K562 (cell line): ENCODE measurements around the gene PPM1H. TPM values are rescaled to one million over a fixed set of nuclear protein-coding genes. Genes with fewer than 3 reads are reported as not detected.

Experiments
- ATAC-seq: fragments of 200-7000 bp; cut with Tn5 transposase; 3 replicates; pipeline ENCODE4 v1.9.1; 2020; ENCODE audit warnings: moderate library complexity
- BruUV-seq: library from RNA; stranded (reverse); fragments of 400-500 nt; replicated peaks from 2 replicates; lab custom pipeline; 2021; lab: Mats Ljungman, UMichigan
- CTCF ChIA-PET: fragments of 300-600 bp; formaldehyde crosslinking; extraction: SDS; loops from one replicate; lab custom pipeline; 2021; ENCODE audit warnings: low intra/inter-chr PET ratio; lab: Yijun Ruan, JAX
- POLR2A ChIA-PET: fragments of 300-600, 350-650 bp; sonication (Branson Sonifier 250); formaldehyde crosslinking; extraction: SDS; loops from one replicate; lab custom pipeline; 2021; ENCODE audit warnings: antibody characterized with exemption, inconsistent platforms; lab: Yijun Ruan, JAX
- DNase-seq, 4 experiments: peaks; one replicate each; pipeline versions ENCODE4 v3.0.0 to v3.0.0-alpha.2; 2011 to 2018; ENCODE audit warnings: low spot score in 3 of 4, mixed read lengths in 3 of 4; ENCODE audit errors: extremely low read depth in 1 of 4
- FAIRE-seq: peaks from 2 replicates; lab custom pipeline; 2011; peaks lifted over from hg19 to GRCh38; lab: Jason Lieb, UNC
- H2AFZ ChIP-seq: 2 replicates; pipeline ENCODE4 v1.6.0; 2011; ENCODE audit warnings: low read depth, low read length, control low read depth, inconsistent platforms
- H3K27ac ChIP-seq: fragments of 200-600 bp; 3 replicates; pipeline ENCODE4 v1.8.0; 2011; ENCODE audit warnings: low read depth, mild to moderate bottlenecking, control low read depth, inconsistent platforms, low read length, moderate library complexity, mixed read lengths; ENCODE audit errors: extremely low read depth
- H3K27me3 ChIP-seq, 2 experiments: fragments of 300-600 bp in 1 of 2; 2 replicates in 1 of 2; 3 replicates in 1 of 2; pipeline versions ENCODE4 v1.6.0 to v1.8.0; 2011; ENCODE audit warnings: inconsistent platforms in 2 of 2, low read length in 2 of 2, mild to moderate bottlenecking in 1 of 2, mixed read lengths in 1 of 2, moderate library complexity in 1 of 2; ENCODE audit not compliant: control insufficient read depth in 2 of 2, insufficient read depth in 2 of 2
- H3K36me3 ChIP-seq: fragments of 300-600 bp; 3 replicates; pipeline ENCODE4 v1.8.0; 2011; ENCODE audit warnings: mild to moderate bottlenecking, low read length, inconsistent platforms; ENCODE audit not compliant: control insufficient read depth, insufficient read depth
- H3K4me1 ChIP-seq, 2 experiments: fragments of 200-600 bp in 1 of 2; replicated peaks in 1 of 2; 2 replicates in 1 of 2; 3 replicates in 1 of 2; pipeline versions ENCODE4 v1.5.1 to v1.8.0; 2011; ENCODE audit warnings: inconsistent platforms in 2 of 2, low read length in 2 of 2, mild to moderate bottlenecking in 1 of 2, mixed read lengths in 1 of 2, moderate library complexity in 1 of 2; ENCODE audit not compliant: control insufficient read depth in 2 of 2, insufficient read depth in 2 of 2
- H3K4me2 ChIP-seq: 2 replicates; pipeline ENCODE4 v1.6.1; 2011; ENCODE audit warnings: low read length, control low read depth, inconsistent platforms, mixed read lengths; ENCODE audit not compliant: insufficient read depth
- H3K4me3 ChIP-seq: fragments of 200-600 bp; sonication (generic), shearing (Covaris generic); 2 replicates; pipeline ENCODE4 v1.5.1; 2016; ENCODE audit warnings: control low read depth, inconsistent platforms
- H3K79me2 ChIP-seq: fragments of 200-600 bp; 3 replicates; pipeline ENCODE4 v1.8.0; 2011; ENCODE audit warnings: low read length, inconsistent platforms; ENCODE audit not compliant: control insufficient read depth, insufficient read depth
- H3K9ac ChIP-seq, 2 experiments: 2 replicates each; pipeline versions ENCODE4 v1.6.0 to v1.6.1; 2011; ENCODE audit warnings: low read depth in 2 of 2, low read length in 2 of 2, control low read depth in 1 of 2, inconsistent platforms in 1 of 2, mild to moderate bottlenecking in 1 of 2, mixed read lengths in 1 of 2; ENCODE audit not compliant: insufficient read depth in 1 of 2
- H3K9me1 ChIP-seq: one replicate; pipeline ENCODE4 v1.6.0; 2011; ENCODE audit warnings: inconsistent platforms, mild to moderate bottlenecking, low read length, moderate library complexity; ENCODE audit not compliant: control insufficient read depth, insufficient read depth
- H3K9me3 ChIP-seq: replicated peaks from 2 replicates; pipeline ENCODE4 v1.5.1; 2011; ENCODE audit warnings: low read depth, low read length, inconsistent platforms; ENCODE audit not compliant: control insufficient read depth, insufficient read depth
- H4K20me1 ChIP-seq: replicated peaks from 2 replicates; pipeline ENCODE4 v1.6.1; 2011; ENCODE audit warnings: low read length, inconsistent platforms, mixed read lengths; ENCODE audit not compliant: control insufficient read depth, insufficient read depth
- E2F3 ChIP-seq: fragments of 250-450 bp; sonication (Bioruptor Pico); IDR thresholded peaks from 2 replicates; pipeline ENCODE4 v1.4.0; 2020; ENCODE audit warnings: mild to moderate bottlenecking
- GTF2A2 ChIP-seq: IDR thresholded peaks from 2 replicates; pipeline ENCODE4 v1.6.1; 2016; ENCODE audit warnings: mild to moderate bottlenecking, missing genetic modification characterization, missing compliant biosample characterization
- HMBOX1 ChIP-seq: sonication (generic); IDR thresholded peaks from 2 replicates; pipeline ENCODE4 v1.6.1; 2016
- NFIC ChIP-seq: fragments of 450-650 bp; IDR thresholded peaks from 2 replicates; pipeline ENCODE4 v1.6.1; 2017; ENCODE audit warnings: mild to moderate bottlenecking, inconsistent platforms
- ZBTB2 ChIP-seq: fragments of 450-650 bp; IDR thresholded peaks from 2 replicates; pipeline ENCODE4 v1.6.1; 2016; ENCODE audit warnings: antibody characterized with exemption
- ZNF764 ChIP-seq: fragments of 250-450 bp; sonication (Bioruptor Pico); IDR thresholded peaks from 2 replicates; pipeline ENCODE4 v1.4.0; 2020; ENCODE audit warnings: low read depth, mild to moderate bottlenecking, moderate library complexity
- WGBS: fragments of 100-300 bp; shearing (Covaris generic); methylation state at CpG from one replicate; pipeline ENCODE4 v1.1.6; 2016; ENCODE audit warnings: low coverage, mixed read lengths; ENCODE audit not compliant: insufficient coverage; ENCODE audit errors: missing lambda C conversion rate; 5-methylcytosine and 5-hydroxymethylcytosine counted together
- in situ Hi-C: fragments of 300-500 bp; cut with MboI; formaldehyde crosslinking; loops from 4 replicates; pipeline ENCODE4 v1.15.0; 2018; ENCODE audit warnings: inconsistent platforms, mixed read lengths
- intact Hi-C: fragments of 100-400 bp; cut with micrococcal nuclease; formaldehyde crosslinking; loops from 2 replicates; pipeline ENCODE4 v1.14.2; 2022
- polyA plus RNA-seq, 8 experiments: library from polyadenylated mRNA; depleted of rRNA in 4 of 8; stranded (reverse) in 5 of 8; unstranded in 3 of 8; fragments of >200 nt; fragmentation: Nextera tagmentation in 2 of 8; fragmentation: Illumina TruSeq in 1 of 8; extraction: Ambion mirVana in 2 of 8; extraction: Trizol in 1 of 8; gene quantifications; 2 replicates each; pipeline versions ENCODE4 v1.2.1 to v1.2.3, GENCODE V29; 2011 to 2014; ENCODE audit warnings: inconsistent platforms in 1 of 8, missing spikeins in 1 of 8
- total RNA-seq, 7 experiments: library from RNA; depleted of rRNA in 6 of 7; stranded (reverse); fragments of >200 nt in 6 of 7; fragmentation: Illumina TruSeq in 2 of 7; extraction: Trizol in 2 of 7; gene quantifications; 2 replicates each; pipeline versions ENCODE4 v1.2.1 to v1.2.3, GENCODE V29; 2011 to 2021; ENCODE audit warnings: low replicate concordance in 1 of 7

Gene PPM1H
- total and polyA plus RNA-seq, 9 of the 15 experiments (the other 6 are each of a cell fraction or from before 2014, with no cell fraction given): 5.3 to 29.3 (median 11.3) TPM

GRCh38 chr12:62802321-62802720 lies 132.6 kb downstream of the PPM1H start:
- ATAC-seq (no peak), FAIRE-seq (no peak), DNase-seq (no peak)
- Histone ChIP-seq H3K27ac (no peak overlapping the region), H3K27me3 (no peaks in the 10 kb centered on the region), H3K36me3 (peaks cover 14% of the 10 kb centered on the region; the same call in 1 of the 3 replicates), H2AFZ (no peak overlapping the region), H4K20me1 (no peaks in the 10 kb centered on the region), H3K9ac (no peak overlapping the region), H3K79me2 (no peaks in the 10 kb centered on the region), H3K4me1 (peaks cover 0 to 7% of the 10 kb centered on the region in 2 experiments; a peak in 1 of 5 replicates), H3K9me3 (no peaks in the 10 kb centered on the region), H3K4me2 (no peak overlapping the region), H3K9me1 (no peaks in the 10 kb centered on the region), H3K4me3 (no peak overlapping the region)
- no peak for TF ChIP-seq GTF2A2 (tag)
- TF ChIP-seq HMBOX1: no peak
- no peak for TF ChIP-seq E2F3 (CRISPR knock-in tag)
- no peak for TF ChIP-seq ZBTB2
- no peak for TF ChIP-seq NFIC
- TF ChIP-seq ZNF764 (CRISPR knock-in tag): no peak
- CTCF ChIA-PET: no interaction called here
- no TSS peak for BruUV-seq
- POLR2A ChIA-PET: no interaction called here
- 63% methylated on average over 5 of the region's 7 CpGs for WGBS
- in situ Hi-C loops: loop anchor here (5.0 kb wide), 1 partner anchor 220 kb away; no protein-coding TSS in a partner anchor
- intact Hi-C loops: no loop called here
